SU-DHL-6 (cell line): ENCODE measurements around the gene ANKRD65.

Experiments
- H2AFZ ChIP-seq: fragments of 200-600 bp; sonication (generic); 2 replicates; pipeline ENCODE4 v1.6.1; 2014; ENCODE audit warnings: low read depth, mild to moderate bottlenecking, moderate library complexity, mixed read lengths, antibody characterized with exemption, low read length; ENCODE audit not compliant: severe bottlenecking
- H3F3A ChIP-seq: fragments of 200-600 bp; shearing (Covaris generic); 2 replicates; pipeline ENCODE4 v1.6.0; 2016; ENCODE audit warnings: antibody characterized with exemption, mild to moderate bottlenecking; ENCODE audit not compliant: insufficient read depth
- H3K27ac ChIP-seq: fragments of 200-600 bp; sonication (generic); 2 replicates; pipeline ENCODE4 v1.5.1; 2016; ENCODE audit warnings: low read depth, mild to moderate bottlenecking, low read length, moderate library complexity, mixed read lengths
- H3K27me3 ChIP-seq: fragments of 200-600 bp; sonication (generic), shearing (Covaris generic); 2 replicates; pipeline ENCODE4 v1.6.0; 2014; ENCODE audit warnings: mild to moderate bottlenecking, low read length
- H3K36me3 ChIP-seq: fragments of 200-600 bp; sonication (generic); 2 replicates; pipeline ENCODE4 v1.6.1; 2014; ENCODE audit warnings: mild to moderate bottlenecking, low read length, mixed read lengths
- H3K4me2 ChIP-seq: fragments of 300-600, 200-600 bp; shearing (Covaris generic), sonication (generic); 2 replicates; pipeline ENCODE4 v1.6.0; 2014; ENCODE audit warnings: low read length, low read depth, mild to moderate bottlenecking; ENCODE audit not compliant: poor library complexity, severe bottlenecking
- H3K4me3 ChIP-seq: fragments of 200-600 bp; sonication (generic); 2 replicates; pipeline ENCODE4 v1.5.1; 2014; ENCODE audit warnings: antibody characterized with exemption, low read length, mild to moderate bottlenecking, mixed read lengths; ENCODE audit not compliant: insufficient read depth, poor library complexity, severe bottlenecking
- H3K79me2 ChIP-seq: fragments of 200-600 bp; sonication (generic); 2 replicates; pipeline ENCODE4 v1.6.1; 2014; ENCODE audit warnings: mild to moderate bottlenecking, low read length, moderate library complexity; ENCODE audit not compliant: insufficient read depth
- H3K9ac ChIP-seq: fragments of 200-600 bp; sonication (generic); 2 replicates; pipeline ENCODE4 v1.7.0; 2014; ENCODE audit warnings: mild to moderate bottlenecking, low read length
- H3K9me2 ChIP-seq: fragments of 200-600 bp; sonication (generic); replicated peaks from 2 replicates; pipeline ENCODE4 v1.6.1; 2014; ENCODE audit warnings: low read length; ENCODE audit not compliant: insufficient read depth
- H3K9me3 ChIP-seq: fragments of 200-600 bp; sonication (generic); 2 replicates; pipeline ENCODE4 v1.6.1; 2014; ENCODE audit warnings: low read length, mixed read lengths; ENCODE audit not compliant: insufficient read depth
- H4K20me1 ChIP-seq: fragments of 200-600 bp; sonication (generic); 2 replicates; pipeline ENCODE4 v1.6.1; 2014; ENCODE audit warnings: low read depth, mild to moderate bottlenecking, antibody characterized with exemption, low read length, moderate library complexity, mixed read lengths
- CTCF ChIP-seq: fragments of 200-600 bp; sonication (generic); IDR thresholded peaks from one replicate; pipeline ENCODE4 v1.5.1; 2017; ENCODE audit warnings: antibody characterized with exemption, mild to moderate bottlenecking, low read length, moderate library complexity; ENCODE audit not compliant: insufficient read depth, poor library complexity, severe bottlenecking
- EZH2phosphoT487 ChIP-seq: fragments of 200-600 bp; sonication (generic), shearing (Covaris generic); conservative IDR thresholded peaks from 2 replicates; pipeline ENCODE4 v1.6.1; 2018; ENCODE audit warnings: mild to moderate bottlenecking, antibody characterized with exemption, low read length, moderate library complexity, mixed read lengths

Gene ANKRD65

GRCh38 chr1:1425426-1425752 is 4.3 kb upstream of the ANKRD65 start:
- no peaks in the 10 kb centered on the region for H3K27me3 ChIP-seq
- no peak overlapping the region for H3K4me2 ChIP-seq
- no peak overlapping the region for H2AFZ ChIP-seq
- no peaks in the 10 kb centered on the region for H3K79me2 ChIP-seq
- H3K36me3 ChIP-seq: no peaks in the 10 kb centered on the region
- H3K9me2 ChIP-seq: no peaks in the 10 kb centered on the region
- H3F3A ChIP-seq: no peaks in the 10 kb centered on the region
- TF ChIP-seq EZH2phosphoT487 (no peak), CTCF (no peak)
- H3K4me3 ChIP-seq: no peak overlapping the region
- H4K20me1 ChIP-seq: no peaks in the 10 kb centered on the region
- H3K27ac ChIP-seq: no peak overlapping the region
- H3K9me3 ChIP-seq: no peaks in the 10 kb centered on the region
- no peak overlapping the region for H3K9ac ChIP-seq

GRCh38 chr1:1424707-1425106 is 3.6 kb upstream of the ANKRD65 start:
- no peak overlapping the region for H3K9ac ChIP-seq
- no peaks in the 10 kb centered on the region for H3F3A ChIP-seq
- H3K27me3 ChIP-seq: no peaks in the 10 kb centered on the region
- H3K4me2 ChIP-seq: no peak overlapping the region
- no peaks in the 10 kb centered on the region for H3K9me2 ChIP-seq
- H3K36me3 ChIP-seq: no peaks in the 10 kb centered on the region
- no peak overlapping the region for H2AFZ ChIP-seq
- no peak overlapping the region for H3K4me3 ChIP-seq
- TF ChIP-seq CTCF (no peak), EZH2phosphoT487 (no peak)
- H3K27ac ChIP-seq: no peak overlapping the region
- no peaks in the 10 kb centered on the region for H3K79me2 ChIP-seq
- H3K9me3 ChIP-seq: no peaks in the 10 kb centered on the region
- no peaks in the 10 kb centered on the region for H4K20me1 ChIP-seq

- Histone ChIP-seq H3F3A (no peaks in the 10 kb centered on the region), H3K4me2 (no peak overlapping the region), H3K9me2 (no peaks in the 10 kb centered on the region), H3K79me2 (no peaks in the 10 kb centered on the region), H3K27me3 (no peaks in the 10 kb centered on the region), H3K4me3 (no peak overlapping the region), H3K27ac (no peak overlapping the region), H3K9me3 (no peaks in the 10 kb centered on the region), H3K36me3 (no peaks in the 10 kb centered on the region), H2AFZ (no peak overlapping the region), H4K20me1 (no peaks in the 10 kb centered on the region), H3K9ac (no peak overlapping the region)
- TF ChIP-seq EZH2phosphoT487 (no peak), CTCF (no peak)
These were observed 2.1 kb upstream of the ANKRD65 start for GRCh38 chr1:1423245-1423597.
